ENCODE data around the gene MEPCE. TPM values are rescaled to one million over a fixed set of nuclear protein-coding genes. Genes with fewer than 3 reads are reported as not detected.
"Not testable (repeated sequence)": the region's sequence is repeated elsewhere in the genome, so short reads cannot be mapped to it uniquely, and the experiment has no call there.

Gene MEPCE
- total RNA-seq = 18.2 and 28.2 TPM in 2 replicates

GRCh38 chr7:100429637-100430492, at the start of gene MEPCE:
Gene MEPCE (plus strand): TSS chr7:100429831. CDS start chr7:100430019, 188 bp downstream.
- DNase-seq (ENCODE audit: low read depth) = peak; percentile 80

- DNase-seq (ENCODE audit: low read depth) = no peak
These were observed 49.4 kb upstream of the MEPCE start for GRCh38 chr7:100380196-100380595.

GRCh38 chr7:100381531-100382233, 47.9 kb upstream of the MEPCE start:
- DNase-seq (ENCODE audit: low read depth) = not testable (repeated sequence)

- peak; percentile 48 for DNase-seq (ENCODE audit: low read depth)
These were observed 47.3 kb upstream of the MEPCE start for GRCh38 chr7:100382234-100382853.

GRCh38 chr7:100384628-100385294, 44.9 kb upstream of the MEPCE start:
- no peak for DNase-seq (ENCODE audit: low read depth)

- DNase-seq (ENCODE audit: low read depth) = no peak
These were observed 42.7 kb upstream of the MEPCE start for GRCh38 chr7:100386940-100387339.

GRCh38 chr7:100387695-100388094, 41.9 kb upstream of the MEPCE start:
- DNase-seq (ENCODE audit: low read depth) = no peak

GRCh38 chr7:100389437-100390088, 40.1 kb upstream of the MEPCE start:
- DNase-seq (ENCODE audit: low read depth) = no peak

- DNase-seq (ENCODE audit: low read depth) = no peak
These were observed 39.2 kb upstream of the MEPCE start for GRCh38 chr7:100390286-100391009.

- DNase-seq (ENCODE audit: low read depth) = no peak
These were observed 36.3 kb upstream of the MEPCE start for GRCh38 chr7:100393233-100393905.

- no peak for DNase-seq (ENCODE audit: low read depth)
These were observed 35.6 kb upstream of the MEPCE start for GRCh38 chr7:100394077-100394476.

- DNase-seq (ENCODE audit: low read depth) = no peak
These were observed 33.1 kb upstream of the MEPCE start for GRCh38 chr7:100396421-100396982.

- no peak for DNase-seq (ENCODE audit: low read depth)
These were observed 32.1 kb upstream of the MEPCE start for GRCh38 chr7:100397315-100398081.

GRCh38 chr7:100398239-100398638, 31.4 kb upstream of the MEPCE start:
- DNase-seq (ENCODE audit: low read depth) = no peak

GRCh38 chr7:100400041-100400440, 29.6 kb upstream of the MEPCE start:
- DNase-seq (ENCODE audit: low read depth) = no peak

- no peak for DNase-seq (ENCODE audit: low read depth)
These were observed 29.0 kb upstream of the MEPCE start for GRCh38 chr7:100400656-100401055.

- no peak for DNase-seq (ENCODE audit: low read depth)
These were observed 27.8 kb upstream of the MEPCE start for GRCh38 chr7:100401811-100402210.

- no peak for DNase-seq (ENCODE audit: low read depth)
These were observed 27.4 kb upstream of the MEPCE start for GRCh38 chr7:100402241-100402640.

GRCh38 chr7:100406767-100407166, 22.9 kb upstream of the MEPCE start:
- DNase-seq (ENCODE audit: low read depth) = peak; percentile 87
